Measurements from ENCODE around the gene LRP1B. TPM values are rescaled to one million over a fixed set of nuclear protein-coding genes. Genes with fewer than 3 reads are reported as not detected.

LRP1B gene
- total and polyA plus RNA-seq, 2 donors from 2014 or later = 0.69 to 1.2 TPM

- H3K27ac ChIP-seq (ENCODE audit: low read depth in 2 of 2, low read length in 2 of 2) = no peak overlapping the region
- H3K9me3 ChIP-seq (ENCODE audit: control insufficient read depth in 2 of 3, insufficient read depth in 1 of 3, low read length in 3 of 3) = no peaks in the 10 kb centered on the region
- intact Hi-C loops (cut with DNase I) = no loop called here
- H3K4me3 ChIP-seq (ENCODE audit: low read length in 3 of 3) = no peak overlapping the region
- no peak for DNase-seq
- no peaks in the 10 kb centered on the region for H3K4me1 ChIP-seq (ENCODE audit: control insufficient read depth in 2 of 3, insufficient read depth in 2 of 3, low read depth in 1 of 3, low read length in 3 of 3)
- no peak for FAIRE-seq
- no peak for TF ChIP-seq CTCF (IDR thresholded peaks at IDR 0.05; ENCODE audit: borderline replicate concordance, extremely low read depth, insufficient read depth)
- H3K36me3 ChIP-seq (ENCODE audit: control insufficient read depth in 2 of 3, insufficient read depth in 3 of 3, low read length in 3 of 3) = no peaks in the 10 kb centered on the region
- H3K27me3 ChIP-seq (ENCODE audit: control insufficient read depth, insufficient read depth, low read length) = no peaks in the 10 kb centered on the region
- H3K9ac ChIP-seq (ENCODE audit: low read length in 3 of 3) = no peak overlapping the region
These were observed 1092.5 kb downstream of the LRP1B start for GRCh38 chr2:141038341-141038740.

GRCh38 chr2:141037361-141037760, 1093.5 kb downstream of the LRP1B start:
- no peaks in the 10 kb centered on the region for H3K4me1 ChIP-seq (ENCODE audit: control insufficient read depth in 2 of 3, insufficient read depth in 2 of 3, low read depth in 1 of 3, low read length in 3 of 3)
- H3K27ac ChIP-seq (ENCODE audit: low read depth in 2 of 2, low read length in 2 of 2) = no peak overlapping the region
- FAIRE-seq = no peak
- DNase-seq = no peak
- no peak overlapping the region for H3K4me3 ChIP-seq (ENCODE audit: low read length in 3 of 3)
- no peak for TF ChIP-seq CTCF (IDR thresholded peaks at IDR 0.05; ENCODE audit: borderline replicate concordance, extremely low read depth, insufficient read depth)
- H3K9me3 ChIP-seq (ENCODE audit: control insufficient read depth in 2 of 3, insufficient read depth in 1 of 3, low read length in 3 of 3) = no peaks in the 10 kb centered on the region
- no peaks in the 10 kb centered on the region for H3K27me3 ChIP-seq (ENCODE audit: control insufficient read depth, insufficient read depth, low read length)
- H3K9ac ChIP-seq (ENCODE audit: low read length in 3 of 3) = no peak overlapping the region
- H3K36me3 ChIP-seq (ENCODE audit: control insufficient read depth in 2 of 3, insufficient read depth in 3 of 3, low read length in 3 of 3) = no peaks in the 10 kb centered on the region
- intact Hi-C loops (cut with DNase I) = no loop called here

GRCh38 chr2:141035846-141036420, 1094.9 kb downstream of the LRP1B start:
- DNase-seq (no peak), FAIRE-seq (no peak)
- intact Hi-C loops (cut with DNase I) = no loop called here
- no peaks in the 10 kb centered on the region for H3K9me3 ChIP-seq (ENCODE audit: control insufficient read depth in 2 of 3, insufficient read depth in 1 of 3, low read length in 3 of 3)
- no peaks in the 10 kb centered on the region for H3K27me3 ChIP-seq (ENCODE audit: control insufficient read depth, insufficient read depth, low read length)
- H3K9ac ChIP-seq (ENCODE audit: low read length in 3 of 3) = no peak overlapping the region
- H3K27ac ChIP-seq (ENCODE audit: low read depth in 2 of 2, low read length in 2 of 2) = no peak overlapping the region
- H3K4me3 ChIP-seq (ENCODE audit: low read length in 3 of 3) = no peak overlapping the region
- H3K4me1 ChIP-seq (ENCODE audit: control insufficient read depth in 2 of 3, insufficient read depth in 2 of 3, low read depth in 1 of 3, low read length in 3 of 3) = no peaks in the 10 kb centered on the region
- TF ChIP-seq CTCF (IDR thresholded peaks at IDR 0.05; ENCODE audit: borderline replicate concordance, extremely low read depth, insufficient read depth) = no peak
- H3K36me3 ChIP-seq (ENCODE audit: control insufficient read depth in 2 of 3, insufficient read depth in 3 of 3, low read length in 3 of 3) = no peaks in the 10 kb centered on the region
